GM12873 (cell line): Measurements from ENCODE around the gene KIF17.
A peak's percentile ranks its signal among the peaks of the same experiment; 100 is the strongest.

Experiments
- TF ChIP-seq, protein P1 (sequence below): IDR thresholded peaks from 2 replicates; pipeline ENCODE4 v1.5.1; 2012; ENCODE audit warnings: low read depth, mild to moderate bottlenecking, moderate library complexity, low read length, control low read depth; ENCODE audit not compliant: insufficient read depth; ENCODE audit errors: missing control alignments

Gene KIF17

DNA sequence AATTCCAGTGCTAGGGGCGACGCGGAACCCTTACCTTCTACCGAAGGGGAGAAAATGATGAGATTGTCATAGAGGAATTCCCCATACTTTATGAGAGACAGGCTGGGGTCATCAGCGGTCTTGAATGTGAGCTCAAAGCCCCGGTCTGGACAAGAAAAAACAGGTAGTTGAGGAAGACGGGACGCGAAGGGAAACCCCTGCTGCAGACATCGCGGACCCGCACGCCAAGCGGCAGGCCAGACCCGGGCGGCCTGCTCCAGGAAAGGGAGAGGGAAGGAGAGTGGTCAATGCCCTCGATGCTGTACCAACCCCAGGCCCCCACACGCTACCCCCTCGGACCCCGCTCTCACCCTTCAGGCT, 57.0 kb downstream of the KIF17 start:
- TF ChIP-seq, protein P1, sequence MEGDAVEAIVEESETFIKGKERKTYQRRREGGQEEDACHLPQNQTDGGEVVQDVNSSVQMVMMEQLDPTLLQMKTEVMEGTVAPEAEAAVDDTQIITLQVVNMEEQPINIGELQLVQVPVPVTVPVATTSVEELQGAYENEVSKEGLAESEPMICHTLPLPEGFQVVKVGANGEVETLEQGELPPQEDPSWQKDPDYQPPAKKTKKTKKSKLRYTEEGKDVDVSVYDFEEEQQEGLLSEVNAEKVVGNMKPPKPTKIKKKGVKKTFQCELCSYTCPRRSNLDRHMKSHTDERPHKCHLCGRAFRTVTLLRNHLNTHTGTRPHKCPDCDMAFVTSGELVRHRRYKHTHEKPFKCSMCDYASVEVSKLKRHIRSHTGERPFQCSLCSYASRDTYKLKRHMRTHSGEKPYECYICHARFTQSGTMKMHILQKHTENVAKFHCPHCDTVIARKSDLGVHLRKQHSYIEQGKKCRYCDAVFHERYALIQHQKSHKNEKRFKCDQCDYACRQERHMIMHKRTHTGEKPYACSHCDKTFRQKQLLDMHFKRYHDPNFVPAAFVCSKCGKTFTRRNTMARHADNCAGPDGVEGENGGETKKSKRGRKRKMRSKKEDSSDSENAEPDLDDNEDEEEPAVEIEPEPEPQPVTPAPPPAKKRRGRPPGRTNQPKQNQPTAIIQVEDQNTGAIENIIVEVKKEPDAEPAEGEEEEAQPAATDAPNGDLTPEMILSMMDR = no peak

GRCh38 chr1:20660363-20660762, 57.4 kb downstream of the KIF17 start:
- TF ChIP-seq, protein P1 = no peak

- TF ChIP-seq, protein P1 = no peak
These were observed 59.5 kb downstream of the KIF17 start for GRCh38 chr1:20658166-20658915.

DNA sequence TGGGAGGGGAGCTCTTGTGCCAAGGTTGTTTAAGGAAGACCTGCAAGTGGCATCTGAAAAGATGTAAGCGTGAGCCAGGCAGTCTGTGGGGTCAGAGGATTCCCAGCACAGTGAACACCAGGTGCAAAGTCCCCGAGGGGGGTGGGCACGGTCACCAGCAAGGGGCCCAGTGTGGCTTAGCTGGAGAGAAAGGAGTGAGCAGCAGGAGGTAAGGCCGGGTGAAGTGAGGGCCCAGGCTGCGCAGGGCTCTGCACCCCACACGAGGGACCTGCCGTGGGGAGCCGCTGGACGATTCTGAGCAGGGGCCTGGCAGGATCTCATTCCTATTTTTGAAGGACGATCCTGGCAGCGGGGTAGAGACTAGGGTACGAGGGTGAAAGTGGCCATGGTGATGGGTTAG, 60.8 kb downstream of the KIF17 start:
- TF ChIP-seq, protein P1 = no peak

GRCh38 chr1:20654104-20654690, 63.6 kb downstream of the KIF17 start:
- TF ChIP-seq, protein P1 = peak; percentile 3

- TF ChIP-seq, protein P1 = no peak
These were observed 65.5 kb downstream of the KIF17 start for GRCh38 chr1:20652300-20652699.

DNA sequence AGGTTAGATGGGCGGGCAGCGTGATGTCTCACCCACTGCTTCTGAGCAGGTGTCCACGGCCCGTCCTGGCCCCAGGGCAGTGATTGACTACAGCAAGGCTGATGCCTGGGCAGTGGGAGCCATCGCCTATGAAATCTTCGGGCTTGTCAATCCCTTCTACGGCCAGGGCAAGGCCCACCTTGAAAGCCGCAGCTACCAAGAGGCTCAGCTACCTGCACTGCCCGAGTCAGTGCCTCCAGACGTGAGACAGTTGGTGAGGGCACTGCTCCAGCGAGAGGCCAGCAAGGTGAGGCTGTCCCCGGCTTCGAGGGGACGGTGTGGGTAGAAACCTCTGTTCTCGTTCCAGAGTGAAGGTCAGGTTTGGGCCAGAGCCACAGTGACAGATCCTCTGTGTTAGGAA, 68.9 kb downstream of the KIF17 start:
- TF ChIP-seq, protein P1 = no peak
